ENCODE results near the gene THRA.

The THRA gene, protein sequence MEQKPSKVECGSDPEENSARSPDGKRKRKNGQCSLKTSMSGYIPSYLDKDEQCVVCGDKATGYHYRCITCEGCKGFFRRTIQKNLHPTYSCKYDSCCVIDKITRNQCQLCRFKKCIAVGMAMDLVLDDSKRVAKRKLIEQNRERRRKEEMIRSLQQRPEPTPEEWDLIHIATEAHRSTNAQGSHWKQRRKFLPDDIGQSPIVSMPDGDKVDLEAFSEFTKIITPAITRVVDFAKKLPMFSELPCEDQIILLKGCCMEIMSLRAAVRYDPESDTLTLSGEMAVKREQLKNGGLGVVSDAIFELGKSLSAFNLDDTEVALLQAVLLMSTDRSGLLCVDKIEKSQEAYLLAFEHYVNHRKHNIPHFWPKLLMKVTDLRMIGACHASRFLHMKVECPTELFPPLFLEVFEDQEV

DNA sequence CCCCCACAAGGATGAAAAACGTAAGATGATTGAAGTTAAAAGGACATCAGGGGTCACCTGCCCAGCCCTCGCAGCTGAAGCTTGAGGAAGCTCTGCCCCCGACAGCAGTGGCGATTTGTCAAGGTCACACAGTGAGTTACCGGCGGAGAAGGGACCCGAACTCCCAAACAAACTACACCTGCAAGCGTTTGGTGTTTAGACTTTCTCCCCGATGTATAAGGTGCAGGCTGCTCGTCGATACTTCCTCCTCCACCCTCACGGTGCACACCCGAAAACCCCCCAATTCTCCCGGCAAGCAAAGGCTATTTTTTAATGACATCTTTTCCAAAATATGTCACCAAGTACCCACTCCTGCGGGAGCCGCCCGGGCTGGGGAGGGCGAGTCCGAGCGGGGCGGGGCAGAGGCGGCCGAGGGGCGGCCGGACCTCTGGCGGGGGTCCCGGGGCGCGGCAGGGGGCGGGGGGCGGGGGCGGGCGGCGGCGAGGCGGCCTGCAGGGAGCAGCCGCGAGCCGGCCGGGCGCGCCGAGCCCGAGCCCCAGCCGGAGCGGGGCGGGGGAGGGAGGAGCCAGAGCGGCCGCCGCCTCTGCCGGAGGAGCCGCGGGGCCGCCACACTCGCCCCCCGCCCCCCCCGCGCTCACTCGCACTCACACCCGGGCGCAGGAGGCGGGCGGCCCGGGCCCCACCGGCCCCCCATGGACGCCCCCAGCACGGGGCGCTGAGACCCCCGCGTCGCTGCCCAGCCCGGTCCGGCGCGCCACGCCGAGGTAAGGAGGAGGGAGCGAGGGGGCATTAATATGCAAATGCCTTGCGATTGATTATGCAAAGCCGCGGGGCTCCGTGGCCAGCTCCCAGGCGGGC, at the start of gene THRA:
TSS of gene THRA (plus strand) at position 637 of the 858 bp plus-strand sequence. CDS start 11,524 bp downstream, outside the sequence.
- DNase-seq = no peak

GRCh38 chr17:40014375-40014980, 48.3 kb upstream of the THRA start:
- no peak for DNase-seq

GRCh38 chr17:40015005-40015997, 47.5 kb upstream of the THRA start, which contains the start of gene CSF3:
Gene CSF3 (plus strand): TSS chr17:40015440. CDS start chr17:40015475, 35 bp downstream.
- DNase-seq = no peak

DNA sequence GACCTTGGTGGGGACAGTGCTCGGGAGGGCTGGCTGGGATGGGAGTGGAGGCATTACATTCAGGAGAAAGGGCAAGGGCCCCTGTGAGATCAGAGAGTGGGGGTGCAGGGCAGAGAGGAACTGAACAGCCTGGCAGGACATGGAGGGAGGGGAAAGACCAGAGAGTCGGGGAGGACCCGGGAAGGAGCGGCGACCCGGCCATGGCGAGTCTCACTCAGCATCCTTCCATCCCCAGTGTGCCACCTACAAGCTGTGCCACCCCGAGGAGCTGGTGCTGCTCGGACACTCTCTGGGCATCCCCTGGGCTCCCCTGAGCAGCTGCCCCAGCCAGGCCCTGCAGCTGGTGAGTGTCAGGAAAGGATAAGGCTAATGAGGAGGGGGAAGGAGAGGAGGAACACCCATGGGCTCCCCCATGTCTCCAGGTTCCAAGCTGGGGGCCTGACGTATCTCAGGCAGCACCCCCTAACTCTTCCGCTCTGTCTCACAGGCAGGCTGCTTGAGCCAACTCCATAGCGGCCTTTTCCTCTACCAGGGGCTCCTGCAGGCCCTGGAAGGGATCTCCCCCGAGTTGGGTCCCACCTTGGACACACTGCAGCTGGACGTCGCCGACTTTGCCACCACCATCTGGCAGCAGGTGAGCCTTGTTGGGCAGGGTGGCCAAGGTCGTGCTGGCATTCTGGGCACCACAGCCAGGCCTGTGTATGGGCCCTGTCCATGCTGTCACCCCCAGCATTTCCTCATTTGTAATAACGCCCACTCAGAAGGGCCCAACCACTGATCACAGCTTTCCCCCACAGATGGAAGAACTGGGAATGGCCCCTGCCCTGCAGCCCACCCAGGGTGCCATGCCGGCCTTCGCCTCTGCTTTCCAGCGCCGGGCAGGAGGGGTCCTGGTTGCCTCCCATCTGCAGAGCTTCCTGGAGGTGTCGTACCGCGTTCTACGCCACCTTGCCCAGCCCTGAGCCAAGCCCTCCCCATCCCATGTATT, 46.5 kb upstream of the THRA start:
- DNase-seq = no peak

DNA sequence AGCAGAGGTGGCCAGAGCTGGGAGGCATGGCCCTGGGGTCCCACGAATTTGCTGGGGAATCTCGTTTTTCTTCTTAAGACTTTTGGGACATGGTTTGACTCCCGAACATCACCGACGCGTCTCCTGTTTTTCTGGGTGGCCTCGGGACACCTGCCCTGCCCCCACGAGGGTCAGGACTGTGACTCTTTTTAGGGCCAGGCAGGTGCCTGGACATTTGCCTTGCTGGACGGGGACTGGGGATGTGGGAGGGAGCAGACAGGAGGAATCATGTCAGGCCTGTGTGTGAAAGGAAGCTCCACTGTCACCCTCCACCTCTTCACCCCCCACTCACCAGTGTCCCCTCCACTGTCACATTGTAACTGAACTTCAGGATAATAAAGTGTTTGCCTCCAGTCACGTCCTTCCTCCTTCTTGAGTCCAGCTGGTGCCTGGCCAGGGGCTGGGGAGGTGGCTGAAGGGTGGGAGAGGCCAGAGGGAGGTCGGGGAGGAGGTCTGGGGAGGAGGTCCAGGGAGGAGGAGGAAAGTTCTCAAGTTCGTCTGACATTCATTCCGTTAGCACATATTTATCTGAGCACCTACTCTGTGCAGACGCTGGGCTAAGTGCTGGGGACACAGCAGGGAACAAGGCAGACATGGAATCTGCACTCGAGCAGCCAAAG, 45.2 kb upstream of the THRA start:
- no peak for DNase-seq

GRCh38 chr17:40018211-40019121, 44.3 kb upstream of the THRA start:
- no peak for DNase-seq

DNA sequence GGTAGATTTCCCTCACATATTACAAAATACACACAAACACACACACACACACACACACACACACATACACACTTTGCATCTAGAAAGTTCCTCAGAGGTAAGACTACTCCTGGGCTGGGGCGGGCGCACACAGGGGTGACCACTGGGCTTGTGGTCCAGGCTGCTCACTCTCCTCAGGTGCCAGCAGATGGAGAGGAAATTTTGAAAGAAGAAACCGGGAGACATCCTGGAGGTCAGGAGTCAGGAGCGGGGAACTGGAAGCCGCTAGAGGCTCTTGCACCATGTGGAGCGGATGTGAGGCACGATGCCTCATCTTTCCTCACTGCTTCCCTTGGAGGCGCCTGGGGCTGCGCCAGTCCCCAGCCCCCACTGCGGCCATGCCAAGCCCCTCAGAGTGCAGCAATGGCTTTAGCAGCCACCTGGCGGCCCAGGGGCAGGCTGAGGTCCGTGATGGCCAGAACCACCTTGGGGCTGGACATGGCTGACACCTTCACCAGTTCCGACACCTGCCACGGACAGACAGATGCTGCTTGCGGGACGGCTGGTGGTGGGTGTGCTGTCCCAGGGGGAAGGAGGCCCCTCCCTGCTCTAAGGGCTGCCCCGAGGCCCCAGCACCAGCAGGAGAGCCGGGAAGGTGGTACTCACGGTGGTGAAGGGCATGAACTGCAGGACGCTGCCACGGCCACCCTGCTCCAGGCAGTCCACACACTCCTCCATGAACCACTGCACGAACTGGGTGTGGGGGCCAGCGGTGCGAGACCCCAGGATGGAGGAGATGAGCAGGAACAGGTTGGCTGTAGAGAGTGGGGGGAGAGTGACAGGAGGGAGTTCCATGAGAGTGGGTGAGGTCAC, 43.4 kb upstream of the THRA start:
- DNase-seq = no peak

DNA sequence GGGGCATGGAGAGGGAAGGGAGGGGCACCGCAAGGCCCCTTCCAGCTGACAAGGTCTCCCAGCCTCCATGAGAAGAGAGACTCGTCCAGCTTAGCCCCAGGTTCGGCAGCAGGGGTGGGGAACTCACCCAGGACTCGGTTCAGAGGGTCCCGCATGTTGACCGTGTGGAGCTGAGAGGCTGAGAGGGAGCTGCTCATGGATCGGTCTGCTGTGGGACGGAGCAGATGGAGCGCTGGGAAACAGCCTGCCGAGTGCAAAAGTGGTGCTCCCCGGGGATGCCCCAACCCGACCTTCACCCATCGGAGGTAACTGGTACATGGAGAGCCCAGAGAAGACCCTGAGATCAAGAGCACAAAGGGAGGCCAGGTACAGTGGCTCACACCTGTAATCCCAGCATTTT, 42.6 kb upstream of the THRA start:
- DNase-seq = no peak

DNA sequence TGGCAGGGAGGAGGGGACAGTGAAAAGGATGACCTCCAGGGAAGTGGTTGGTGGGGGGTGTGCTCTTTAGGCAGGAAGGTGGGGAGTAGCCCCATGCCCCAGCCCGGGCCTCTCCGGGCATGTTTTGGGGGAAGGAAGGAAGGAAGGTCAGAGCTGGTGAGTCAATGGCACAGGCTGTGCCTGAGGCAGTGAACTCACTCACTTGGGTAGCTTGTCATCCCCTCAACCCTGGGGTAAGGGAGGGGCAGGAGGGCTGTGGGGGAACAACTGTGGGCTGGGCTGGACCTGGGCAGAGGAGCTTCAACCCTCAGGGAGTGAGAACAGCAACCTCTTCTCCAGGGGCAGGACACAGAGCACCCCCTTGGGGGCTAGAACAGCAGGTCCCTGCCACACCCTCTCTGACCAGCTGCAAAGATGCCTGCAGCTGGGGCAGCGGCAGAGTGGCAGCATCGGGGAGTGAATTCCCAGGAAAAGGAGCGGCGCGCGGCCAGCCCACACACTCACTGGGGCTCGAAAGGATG, 41.3 kb upstream of the THRA start:
- DNase-seq = no peak

DNA sequence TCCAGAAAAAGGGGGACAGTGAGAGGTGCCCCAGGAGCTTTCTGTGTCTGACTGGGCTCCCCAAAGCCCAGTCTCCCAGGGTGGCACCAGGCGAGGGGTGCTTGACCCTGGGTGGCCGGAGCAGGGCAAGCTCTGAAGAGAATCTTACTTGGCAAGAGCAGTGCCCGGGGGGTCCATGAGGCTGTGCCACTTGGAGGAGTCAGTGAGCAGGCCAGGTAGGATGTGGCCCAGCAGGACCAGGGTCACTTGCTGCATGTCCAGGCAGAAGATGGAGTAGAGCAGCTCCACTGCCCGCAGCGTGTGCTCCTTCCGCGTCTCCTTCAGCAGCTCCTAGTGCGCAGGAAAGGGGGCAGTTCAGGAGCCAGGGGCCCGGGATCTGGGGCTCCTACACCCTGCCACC, 40.3 kb upstream of the THRA start:
- no peak for DNase-seq

DNA sequence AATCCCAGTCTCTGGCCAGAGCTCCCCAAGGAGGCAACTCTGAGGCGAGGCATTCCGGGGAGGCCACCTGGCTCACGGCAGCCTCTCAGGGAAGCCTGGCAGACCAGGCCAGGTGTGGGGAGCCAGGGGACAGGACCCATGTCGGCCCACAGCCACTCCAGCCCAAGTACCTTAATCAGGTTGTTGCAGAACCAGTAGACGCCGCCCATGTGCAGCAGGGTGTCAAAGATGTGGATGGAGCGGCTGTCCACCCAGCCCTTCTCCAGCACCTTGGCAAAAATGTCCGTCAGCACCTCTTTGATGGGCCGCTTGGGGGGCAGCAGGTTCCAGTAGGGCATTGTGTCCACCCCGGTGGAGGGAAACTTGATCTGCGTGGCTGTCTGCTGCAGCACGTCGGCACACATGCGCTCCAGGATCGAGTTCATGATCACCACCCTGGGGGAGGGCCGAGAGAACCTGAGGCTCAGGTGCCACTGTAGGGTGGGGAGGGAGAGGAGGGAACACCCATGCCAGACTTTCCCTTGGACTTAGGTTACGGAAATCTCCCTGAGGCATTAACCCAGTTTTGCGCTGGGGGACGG, 39.7 kb upstream of the THRA start:
- DNase-seq = no peak

- DNase-seq = no peak
Measured at GRCh38 chr17:40023590-40024292, 39.0 kb upstream of the THRA start.

DNA sequence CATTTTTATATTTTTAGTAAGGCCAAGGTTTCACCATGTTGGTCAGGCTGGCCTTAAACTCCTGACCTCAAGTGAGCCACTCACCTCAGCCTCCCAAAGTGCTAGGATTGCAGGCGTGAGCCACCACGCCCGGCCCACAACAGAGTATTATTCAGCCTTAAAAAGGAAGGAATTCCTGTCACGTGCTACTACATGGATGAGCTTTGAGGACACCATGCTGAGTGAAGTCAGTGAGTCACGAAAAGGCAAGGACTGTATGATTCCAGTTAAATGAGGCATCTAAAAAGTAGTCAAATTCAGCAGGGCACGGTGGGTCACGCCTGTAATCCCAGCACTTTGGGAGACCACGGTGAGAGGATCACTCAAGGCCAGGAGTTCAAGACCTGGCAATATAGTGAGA, 37.9 kb upstream of the THRA start:
- DNase-seq = no peak

GRCh38 chr17:40025559-40025958, 37.2 kb upstream of the THRA start:
- no peak for DNase-seq

- DNase-seq = no peak
Measured at GRCh38 chr17:40025991-40026815, 36.6 kb upstream of the THRA start.
